IMR-90 (cell line): ENCODE data around the gene NRP2.

ENCODE experiments used
- BHLHE40 ChIP-seq: fragments of 150-350 bp; IDR thresholded peaks from 2 replicates; pipeline ENCODE4 v1.6.1; 2016; ENCODE audit warnings: mild to moderate bottlenecking, low read depth, low read length
- CTCF ChIP-seq: conservative IDR thresholded peaks from 2 replicates; pipeline ENCODE4 v1.5.1; 2012; ENCODE audit warnings: mild to moderate bottlenecking, low read depth, low read length, improper control_type of control experiment
- ELK1 ChIP-seq: fragments of 150-350 bp; IDR thresholded peaks from 2 replicates; pipeline ENCODE4 v1.6.1; 2016; ENCODE audit warnings: low read depth, mild to moderate bottlenecking, low read length, moderate library complexity, borderline replicate concordance
- FOS ChIP-seq: fragments of 150-350 bp; IDR thresholded peaks from 2 replicates; pipeline ENCODE4 v1.6.1; 2016; ENCODE audit warnings: low read depth, low read length
- MAFK ChIP-seq: IDR thresholded peaks from 2 replicates; pipeline ENCODE4 v1.6.1; 2012; ENCODE audit warnings: low read depth, low read length, improper control_type of control experiment
- MXI1 ChIP-seq: IDR thresholded peaks from 2 replicates; pipeline ENCODE4 v1.6.1; 2012; ENCODE audit warnings: low read depth, mild to moderate bottlenecking, low read length, moderate library complexity, borderline replicate concordance
- NFE2L2 ChIP-seq: fragments of 150-350 bp; IDR thresholded peaks from 2 replicates; pipeline ENCODE4 v1.6.1; 2016; ENCODE audit warnings: low read depth, mild to moderate bottlenecking, low read length
- POLR2A ChIP-seq: IDR thresholded peaks from 2 replicates; pipeline ENCODE4 v1.6.1; 2012; ENCODE audit warnings: mild to moderate bottlenecking, low read depth, low read length
- RAD21 ChIP-seq: IDR thresholded peaks from 2 replicates; pipeline ENCODE4 v1.6.1; 2012; ENCODE audit warnings: low read length, improper control_type of control experiment
- RCOR1 ChIP-seq: IDR thresholded peaks from 2 replicates; pipeline ENCODE4 v1.6.1; 2012; ENCODE audit warnings: mild to moderate bottlenecking, low read length, improper control_type of control experiment; ENCODE audit not compliant: insufficient replicate concordance
- RFX5 ChIP-seq: IDR thresholded peaks from 2 replicates; pipeline ENCODE4 v1.8.0; 2012; ENCODE audit warnings: low read depth, mild to moderate bottlenecking, low read length, moderate library complexity
- SMC3 ChIP-seq: fragments of 150-350 bp; IDR thresholded peaks from 2 replicates; pipeline ENCODE4 v1.6.1; 2016; ENCODE audit warnings: low read depth, mild to moderate bottlenecking, antibody characterized with exemption, low read length, moderate library complexity

GRCh38 chr2:205761421-205761820, 79.1 kb downstream of the NRP2 start:
- TF ChIP-seq CTCF (no peak), SMC3 (no peak), POLR2A (no peak), RCOR1 (no peak), ELK1 (no peak), RAD21 (no peak), RFX5 (no peak), FOS (no peak), NFE2L2 (no peak), BHLHE40 (no peak), MXI1 (no peak), MAFK (no peak)
